Measurements from ENCODE around the gene TSHZ2.
"Not testable (repeated sequence)": the region's sequence is repeated elsewhere in the genome, so short reads cannot be mapped to it uniquely, and the experiment has no call there.

The TSHZ2 gene

GRCh38 chr20:53307964-53308597 is 335.9 kb downstream of the TSHZ2 start:
- no peak for DNase-seq (ENCODE audit: low read depth, low spot score)

GRCh38 chr20:53309515-53309914 is 337.4 kb downstream of the TSHZ2 start:
- DNase-seq (ENCODE audit: low read depth, low spot score) = no peak

GRCh38 chr20:53312957-53313356 is 340.8 kb downstream of the TSHZ2 start:
- no peak for DNase-seq (ENCODE audit: low read depth, low spot score)

- peak; percentile 17 for DNase-seq (ENCODE audit: low read depth, low spot score)
Measured at GRCh38 chr20:53316206-53316937, 344.2 kb downstream of the TSHZ2 start.

GRCh38 chr20:53319200-53319599 is 347.0 kb downstream of the TSHZ2 start:
- no peak for DNase-seq (ENCODE audit: low read depth, low spot score)

GRCh38 chr20:53319716-53320115 is 347.6 kb downstream of the TSHZ2 start:
- no peak for DNase-seq (ENCODE audit: low read depth, low spot score)

GRCh38 chr20:53320701-53321100 is 348.5 kb downstream of the TSHZ2 start:
- no peak for DNase-seq (ENCODE audit: low read depth, low spot score)

- DNase-seq (ENCODE audit: low read depth, low spot score) = no peak
Measured at GRCh38 chr20:53321596-53321995, 349.4 kb downstream of the TSHZ2 start.

GRCh38 chr20:53322651-53323050 is 350.5 kb downstream of the TSHZ2 start:
- DNase-seq (ENCODE audit: low read depth, low spot score) = no peak

GRCh38 chr20:53323460-53323859 is 351.3 kb downstream of the TSHZ2 start:
- not testable (repeated sequence) for DNase-seq (ENCODE audit: low read depth, low spot score)

GRCh38 chr20:53324816-53325215 is 352.7 kb downstream of the TSHZ2 start:
- peak; percentile 16 for DNase-seq (ENCODE audit: low read depth, low spot score)

GRCh38 chr20:53328961-53329360 is 356.8 kb downstream of the TSHZ2 start:
- DNase-seq (ENCODE audit: low read depth, low spot score) = no peak

GRCh38 chr20:53329781-53330180 is 357.6 kb downstream of the TSHZ2 start:
- no peak for DNase-seq (ENCODE audit: low read depth, low spot score)

- DNase-seq (ENCODE audit: low read depth, low spot score) = no peak
Measured at GRCh38 chr20:53330601-53331140, 358.5 kb downstream of the TSHZ2 start.

- DNase-seq (ENCODE audit: low read depth, low spot score) = peak; percentile 76
Measured at GRCh38 chr20:53331151-53331973, 359.2 kb downstream of the TSHZ2 start.

GRCh38 chr20:53332022-53332837 is 360.1 kb downstream of the TSHZ2 start:
- no peak for DNase-seq (ENCODE audit: low read depth, low spot score)

- DNase-seq (ENCODE audit: low read depth, low spot score) = no peak
Measured at GRCh38 chr20:53334861-53335260, 362.7 kb downstream of the TSHZ2 start.

GRCh38 chr20:53335555-53335954 is 363.4 kb downstream of the TSHZ2 start:
- DNase-seq (ENCODE audit: low read depth, low spot score) = no peak

- no peak for DNase-seq (ENCODE audit: low read depth, low spot score)
Measured at GRCh38 chr20:53336892-53337291, 364.7 kb downstream of the TSHZ2 start.

GRCh38 chr20:53337390-53338101 is 365.4 kb downstream of the TSHZ2 start:
- DNase-seq (ENCODE audit: low read depth, low spot score) = no peak

GRCh38 chr20:53338716-53339115 is 366.6 kb downstream of the TSHZ2 start:
- no peak for DNase-seq (ENCODE audit: low read depth, low spot score)

All from astrocyte of the hippocampus (primary cell).